Effector CD8-positive, alpha-beta T cell (primary cell): Measurements from ENCODE around the gene GRPEL1.
"Not testable (repeated sequence)": the region's sequence is repeated elsewhere in the genome, so short reads cannot be mapped to it uniquely, and the experiment has no call there.

Source experiments
- DNase-seq: peaks from one replicate; lab custom pipeline; 2025; lab: John Stamatoyannopoulos, UW
- total RNA-seq, 4 experiments: gene quantifications; one replicate each; lab custom pipeline; 2026; lab: John Stamatoyannopoulos, UW

The GRPEL1 gene
- 43.0 to 77.5 (median 50.6) reads per million in 4 experiments for total RNA-seq

DNA sequence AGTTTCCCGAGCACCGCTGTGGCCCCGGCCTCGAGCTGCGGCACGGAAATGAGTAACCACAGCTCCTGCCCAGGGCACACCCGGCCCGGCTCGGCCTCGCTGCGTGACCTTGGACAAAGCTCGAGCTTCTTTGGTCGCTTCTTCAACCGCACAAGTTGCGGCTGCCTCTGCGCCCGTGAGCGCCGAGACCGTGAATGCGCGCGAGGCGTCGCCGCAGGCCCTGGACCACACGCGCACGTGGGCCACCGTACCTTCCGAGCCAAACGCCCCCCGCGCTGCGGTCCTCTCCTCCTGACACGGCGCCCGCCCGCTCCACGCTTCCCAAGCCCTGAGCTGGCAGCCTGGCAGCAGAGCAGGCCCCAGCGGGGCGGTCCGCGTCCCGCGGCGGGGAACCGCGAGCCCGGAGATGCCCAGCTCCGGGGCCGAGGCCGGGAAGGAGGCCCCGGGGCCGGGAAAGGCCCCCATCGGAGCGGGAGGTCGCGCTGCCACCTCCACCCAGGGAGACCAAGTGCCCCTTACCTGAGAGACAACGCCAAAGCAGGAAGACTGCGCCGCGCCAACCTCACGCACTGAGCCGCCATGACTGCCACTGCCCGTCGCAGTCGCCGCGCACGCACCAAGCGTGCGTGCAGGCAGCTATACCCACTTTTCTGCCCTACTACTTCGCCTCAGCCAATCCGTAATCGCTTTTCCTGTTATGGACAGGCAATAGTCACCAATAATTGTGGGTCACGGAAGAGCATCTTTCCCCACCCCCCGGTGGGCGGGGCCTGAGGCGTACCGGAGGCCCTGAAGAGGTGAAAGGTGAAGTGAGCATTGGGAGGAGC, at the start of gene GRPEL1:
Gene GRPEL1, minus strand, starts transcription at position 613 of the 827 bp plus-strand sequence. Its CDS starts 32 bp downstream, at position 581.
- DNase-seq, result peak; percentile 100

DNA sequence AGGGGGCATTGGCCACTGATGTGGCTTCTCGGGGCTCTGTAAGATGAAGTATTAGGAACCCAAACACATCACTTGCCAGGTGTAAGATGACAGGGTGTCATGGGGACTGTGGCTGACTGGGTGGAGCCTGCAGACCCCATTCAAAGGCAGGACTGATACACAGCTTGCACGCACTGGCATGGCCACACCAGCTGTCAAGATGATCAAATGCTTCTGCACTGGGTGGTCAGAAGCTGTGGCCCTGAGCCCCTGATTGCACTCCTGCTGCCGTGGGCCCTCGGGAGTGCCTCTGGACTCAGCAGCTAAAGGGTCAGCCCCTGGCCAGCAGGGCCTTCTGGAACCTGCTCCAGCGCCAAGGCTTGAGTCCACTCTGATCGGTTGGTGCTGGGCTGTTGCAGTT, 48.8 kb upstream of the GRPEL1 start:
- no peak for DNase-seq

DNA sequence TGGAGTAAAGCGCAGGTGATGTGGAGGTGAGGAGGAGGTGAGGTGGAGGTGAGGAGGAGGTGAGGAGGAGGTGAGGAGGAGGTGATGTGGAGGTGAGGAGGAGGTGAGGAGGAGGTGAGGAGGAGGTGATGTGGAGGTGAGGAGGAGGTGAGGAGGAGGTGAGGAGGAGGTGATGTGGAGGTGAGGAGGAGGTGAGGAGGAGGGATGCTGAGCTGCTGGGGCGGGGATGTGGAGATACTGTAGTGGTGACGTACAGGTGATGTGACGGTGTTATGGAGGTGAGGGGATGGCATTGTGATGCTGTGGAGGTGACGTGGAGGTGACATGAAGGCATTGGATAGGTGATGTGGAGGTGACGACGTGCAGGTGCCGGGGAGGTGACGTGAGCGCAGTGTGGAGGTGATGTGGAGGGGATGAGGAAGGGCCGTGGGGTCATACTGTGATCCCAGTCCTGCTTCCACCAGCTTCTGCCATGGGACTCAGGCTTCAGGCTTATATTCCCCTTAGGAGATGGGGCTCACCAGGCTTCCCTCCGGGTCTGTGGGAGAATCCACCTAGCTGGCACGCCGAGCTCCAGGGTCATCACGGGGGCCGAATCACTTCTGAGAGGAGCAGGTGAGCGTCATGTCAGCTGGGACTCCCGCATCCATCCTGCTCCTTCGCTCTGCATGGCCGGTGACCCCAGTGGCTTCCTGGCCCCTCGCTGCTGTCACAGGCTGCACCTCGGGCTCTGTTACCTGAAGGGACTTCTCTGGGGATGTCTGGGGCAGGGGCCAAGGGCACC, 47.9 kb upstream of the GRPEL1 start:
- no peak for DNase-seq

DNA sequence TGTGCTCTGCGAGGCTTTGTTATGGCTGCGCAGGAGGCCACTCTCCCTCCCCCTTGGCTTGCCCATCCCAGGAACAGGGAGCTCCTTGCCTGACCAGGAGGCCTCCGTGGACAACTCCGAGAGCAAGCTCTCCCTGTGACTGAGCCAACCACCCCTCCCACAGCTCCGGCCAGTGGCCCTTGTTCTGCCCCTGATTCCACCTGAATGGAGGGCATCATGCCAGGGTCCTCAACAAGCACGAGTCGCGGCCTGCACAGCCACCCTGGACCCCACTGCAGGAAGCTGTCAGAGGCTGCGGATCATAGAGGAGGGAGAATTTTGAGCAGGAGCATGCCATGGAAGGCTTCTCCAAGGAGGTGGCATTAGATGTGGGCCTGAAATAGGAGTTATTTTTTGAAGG, 44.8 kb upstream of the GRPEL1 start:
- no peak for DNase-seq

DNA sequence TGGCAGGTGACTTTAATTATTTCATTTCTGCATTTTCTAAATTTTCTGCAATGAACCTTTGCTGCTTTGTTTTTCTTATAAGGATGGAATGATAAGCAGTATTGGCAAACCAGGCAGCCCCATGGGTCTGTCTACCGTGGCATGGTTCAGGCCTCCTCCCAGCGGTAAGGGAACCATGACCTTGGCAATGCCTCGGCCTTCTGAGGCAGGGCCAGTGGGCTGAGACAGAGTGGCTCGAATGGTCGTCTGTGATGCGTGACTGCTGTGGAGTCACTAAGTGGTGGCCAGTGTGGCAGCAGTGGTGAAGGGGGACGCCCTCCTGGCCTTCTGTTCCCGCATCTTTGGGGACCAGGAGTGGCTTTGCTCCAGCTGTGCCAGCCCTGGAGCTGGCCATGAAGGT, 43.6 kb upstream of the GRPEL1 start:
- DNase-seq, result no peak

DNA sequence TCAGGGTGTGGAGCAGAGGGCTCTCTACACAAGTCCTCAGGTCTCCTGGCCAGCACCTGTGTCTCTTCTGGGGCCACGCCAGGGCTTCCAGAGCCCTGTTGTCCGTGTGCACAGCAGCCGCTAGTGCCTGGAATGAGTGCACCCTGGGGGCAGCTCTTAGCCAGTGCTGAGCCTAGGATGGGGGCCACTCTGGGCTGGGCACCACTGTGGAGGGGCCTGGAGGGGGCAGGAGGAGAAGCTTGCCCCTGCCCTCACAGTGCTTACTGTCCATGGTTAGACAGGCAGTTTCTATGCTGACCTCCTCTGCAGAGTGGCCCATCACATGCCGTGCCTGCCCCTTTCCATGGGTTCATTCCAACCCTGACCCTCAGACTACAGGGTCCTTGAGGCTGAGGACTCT, 42.7 kb upstream of the GRPEL1 start:
- no peak for DNase-seq

DNA sequence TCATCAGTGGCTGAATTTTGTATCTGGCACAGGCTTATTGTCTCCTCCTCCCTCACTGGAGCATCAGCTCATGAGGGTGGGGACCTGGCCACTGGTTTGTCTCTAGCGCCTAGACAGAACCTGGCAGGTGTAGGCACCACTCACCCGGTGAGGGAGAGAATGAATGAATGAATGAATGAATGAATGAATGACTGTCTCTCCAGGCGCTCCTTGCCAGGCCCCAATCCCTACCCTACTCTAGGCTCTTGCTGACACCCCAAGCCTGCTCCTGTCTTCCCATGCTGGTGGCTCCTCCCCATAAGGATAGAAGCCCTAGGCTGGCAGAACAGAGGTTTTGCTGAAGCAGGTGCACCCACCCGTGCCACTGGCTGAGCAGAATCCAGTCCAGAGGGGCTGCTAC, 41.3 kb upstream of the GRPEL1 start:
- DNase-seq, result no peak

DNA sequence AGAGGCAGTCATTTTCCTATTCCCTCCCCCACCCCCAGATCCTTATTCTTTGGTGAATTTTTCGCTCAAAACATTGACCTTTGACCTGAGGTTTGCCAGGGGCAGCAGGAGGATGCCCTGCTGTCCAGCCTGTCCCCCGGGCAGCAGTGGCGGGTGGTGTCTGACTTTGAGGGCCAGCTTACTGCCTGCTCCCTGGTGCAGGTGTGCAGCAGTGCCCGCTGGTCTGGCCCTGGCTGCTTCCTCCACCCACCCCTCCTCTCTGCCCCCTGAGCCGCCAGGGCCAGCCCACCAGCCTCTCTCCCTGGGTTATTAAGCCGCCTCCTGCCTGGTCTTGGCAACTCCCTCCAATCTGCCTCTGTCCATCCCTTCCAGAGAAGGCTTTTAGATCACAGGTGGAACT, 40.8 kb upstream of the GRPEL1 start:
- DNase-seq, result no peak

DNA sequence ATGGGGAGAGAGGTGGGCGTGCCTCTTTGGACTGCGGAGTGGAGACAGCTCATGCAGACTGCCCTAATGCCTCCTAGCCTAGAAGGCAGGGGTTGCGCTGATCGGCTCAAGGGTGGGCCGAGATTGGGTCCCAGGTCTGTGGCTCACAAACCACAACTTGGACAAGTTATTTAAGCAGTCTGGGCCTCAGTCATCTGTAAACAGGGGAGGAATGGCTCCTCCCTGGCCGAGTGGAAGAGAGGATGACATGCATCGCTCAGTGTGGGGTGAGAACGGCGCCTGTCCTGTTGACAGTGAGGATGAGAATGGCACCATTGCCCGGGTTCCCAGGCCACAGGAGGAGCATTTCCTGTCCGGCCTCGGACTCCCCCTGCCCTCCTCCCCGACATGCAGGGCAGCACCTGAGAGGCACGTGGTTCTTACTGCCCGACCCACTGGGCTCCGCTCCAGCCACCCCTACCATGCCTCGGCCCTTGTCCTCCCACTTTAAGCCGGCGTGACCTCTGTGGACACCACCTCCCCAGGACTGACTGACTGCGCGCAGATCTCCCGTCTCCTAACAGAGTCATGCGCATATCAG, 40.3 kb upstream of the GRPEL1 start:
- no peak for DNase-seq

DNA sequence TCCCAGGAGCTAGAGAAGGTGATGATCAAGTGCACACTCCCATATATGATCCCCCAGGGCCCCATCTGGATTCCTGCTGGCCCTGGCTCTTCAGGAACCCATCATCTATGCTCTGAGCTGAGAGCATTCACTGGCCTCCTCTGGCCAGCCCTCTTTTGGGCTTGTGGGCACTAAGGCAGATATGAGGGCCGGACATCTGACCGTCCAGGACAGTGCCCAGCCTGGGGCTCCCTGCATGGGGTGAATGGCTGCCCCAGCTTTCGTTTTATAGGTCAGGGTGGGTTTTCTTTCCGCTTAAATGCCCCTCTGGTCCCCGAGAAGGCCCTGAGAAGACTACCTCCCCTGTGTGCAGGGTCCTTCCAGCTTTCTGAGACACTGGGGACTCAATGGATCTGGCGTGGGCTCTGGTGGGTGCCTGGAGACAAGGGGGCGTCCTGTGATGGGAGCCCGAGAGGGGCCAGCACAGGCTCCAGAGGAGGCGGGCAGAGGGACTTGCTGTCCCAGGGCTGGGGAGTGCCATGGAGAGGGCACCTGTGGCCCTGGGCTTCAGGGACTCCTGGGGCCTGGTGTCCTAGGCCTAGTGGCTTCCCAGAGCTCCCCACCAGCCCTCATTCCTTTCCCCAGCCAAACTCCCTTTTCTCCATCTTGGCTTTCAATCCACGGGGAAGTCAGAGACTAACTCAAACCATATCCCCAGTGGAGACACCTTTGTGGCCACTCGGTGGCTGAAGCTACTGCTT, 39.5 kb upstream of the GRPEL1 start:
- DNase-seq, result no peak

DNA sequence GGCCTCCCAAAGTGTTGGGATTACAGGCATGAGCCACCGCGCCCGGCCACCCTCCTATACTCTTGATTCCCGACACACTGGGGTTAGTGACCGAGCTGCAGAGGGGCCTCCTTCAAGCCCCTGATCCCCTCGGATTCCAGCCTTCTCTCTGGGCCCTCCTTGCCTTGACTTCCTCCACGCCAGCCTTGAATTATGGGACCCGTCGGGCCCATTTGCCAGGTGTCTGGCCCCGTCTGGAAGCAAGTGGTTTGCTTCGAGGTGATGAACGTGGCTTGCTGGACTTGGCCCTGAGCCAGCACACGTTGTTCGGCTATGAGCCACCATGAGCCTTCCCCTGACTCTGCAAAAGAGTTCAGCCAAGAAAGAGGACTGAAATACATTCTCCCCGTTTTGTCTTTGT, 37.4 kb upstream of the GRPEL1 start:
- DNase-seq, result no peak

DNA sequence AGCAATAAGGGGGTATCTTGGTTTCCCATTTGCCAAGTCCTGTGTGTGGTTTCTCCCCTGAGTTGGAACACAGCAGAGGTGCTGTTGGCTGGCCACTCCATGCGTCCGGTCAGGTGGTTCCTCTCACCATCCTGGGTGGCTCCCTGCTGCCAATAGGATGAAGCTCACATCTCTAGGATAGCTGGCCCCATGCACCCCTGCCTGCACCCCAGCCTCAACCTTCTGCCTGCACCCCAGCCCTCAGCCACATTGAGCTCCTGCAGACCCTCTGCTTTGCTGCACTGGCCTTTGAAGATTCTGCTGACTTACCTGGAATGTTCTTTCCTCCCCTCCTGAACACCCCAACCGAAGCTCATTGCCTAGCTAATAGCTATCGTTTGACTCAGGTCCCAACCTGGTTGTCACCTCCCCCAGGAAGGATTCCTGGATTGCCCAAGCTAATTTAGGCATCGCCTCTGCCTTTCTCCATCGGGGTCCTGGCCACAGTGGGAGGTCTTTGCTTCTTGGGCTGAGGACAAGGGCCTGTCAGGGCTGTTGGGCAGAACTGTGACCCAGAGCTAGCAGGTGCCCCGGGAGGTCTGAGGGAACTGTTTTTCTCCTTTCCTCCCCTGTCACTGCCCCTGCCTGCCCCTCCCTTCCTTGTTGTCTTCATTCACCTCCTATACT, 36.6 kb upstream of the GRPEL1 start:
- no peak for DNase-seq

DNA sequence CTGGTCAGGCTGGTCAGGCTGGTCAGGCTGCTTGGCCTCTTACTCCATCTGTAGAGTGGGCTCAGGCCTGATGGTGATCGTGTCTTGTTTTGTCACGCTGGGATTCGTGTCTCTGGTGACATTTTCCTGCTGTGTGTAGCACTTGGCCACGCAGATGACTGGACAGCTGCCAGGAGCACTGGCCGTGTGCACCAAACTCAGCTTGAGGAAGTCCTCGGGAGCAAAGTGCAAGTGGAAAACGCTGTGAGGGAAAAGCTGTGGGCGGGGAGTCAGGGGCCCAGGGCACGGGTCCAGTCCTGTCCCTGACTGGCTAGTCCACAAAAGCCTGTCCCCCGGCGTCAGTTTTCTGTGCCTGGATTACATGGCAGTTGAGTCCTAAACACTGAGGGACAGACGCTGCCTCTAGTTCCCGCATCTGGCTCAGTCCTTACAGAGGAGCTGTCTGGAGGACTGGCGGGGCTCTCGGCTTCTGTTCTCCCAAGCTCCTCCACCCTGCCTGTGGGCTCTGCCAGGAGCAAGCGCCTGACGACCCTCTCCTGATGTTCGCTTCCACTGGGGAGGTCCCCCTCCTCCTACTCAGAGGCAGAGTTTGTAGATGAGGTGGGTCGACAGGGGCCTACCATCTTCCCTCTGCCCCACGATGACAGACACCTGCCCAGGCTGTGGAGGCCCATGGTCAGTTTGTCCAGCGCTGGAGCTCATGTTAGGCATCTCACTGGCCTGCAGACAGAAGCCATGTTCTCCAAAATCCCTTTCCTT, 35.9 kb upstream of the GRPEL1 start:
- DNase-seq, result peak; percentile 27

DNA sequence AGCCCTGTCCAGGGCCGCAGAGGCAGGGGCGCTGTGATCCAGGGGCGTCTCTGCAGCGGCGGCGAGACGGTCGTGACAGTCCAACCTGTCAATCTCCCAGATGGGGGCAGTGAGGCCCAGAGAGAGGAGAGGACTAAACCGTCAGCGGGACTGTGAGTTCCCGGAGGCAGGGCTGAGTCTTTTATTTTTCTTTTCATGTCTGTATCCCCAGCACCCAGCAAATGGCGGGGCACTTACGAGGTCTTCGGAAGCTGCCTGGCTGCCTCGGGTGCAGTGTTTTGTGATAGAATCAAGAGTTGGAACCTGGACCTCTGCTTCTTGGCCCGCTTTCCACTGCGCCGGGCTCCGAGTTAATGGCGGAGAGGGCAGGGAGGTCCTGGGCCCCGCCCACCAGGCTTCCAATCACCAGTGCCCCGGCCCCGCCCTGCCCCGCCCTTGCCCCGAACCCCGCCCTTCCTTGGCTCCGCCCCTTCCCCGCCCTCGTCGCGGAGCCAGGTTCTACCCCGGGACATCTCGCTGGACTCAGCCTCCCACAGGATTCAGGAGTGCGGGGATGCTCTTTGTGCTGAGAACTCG, 35.3 kb upstream of the GRPEL1 start:
- DNase-seq, result peak; percentile 64

DNA sequence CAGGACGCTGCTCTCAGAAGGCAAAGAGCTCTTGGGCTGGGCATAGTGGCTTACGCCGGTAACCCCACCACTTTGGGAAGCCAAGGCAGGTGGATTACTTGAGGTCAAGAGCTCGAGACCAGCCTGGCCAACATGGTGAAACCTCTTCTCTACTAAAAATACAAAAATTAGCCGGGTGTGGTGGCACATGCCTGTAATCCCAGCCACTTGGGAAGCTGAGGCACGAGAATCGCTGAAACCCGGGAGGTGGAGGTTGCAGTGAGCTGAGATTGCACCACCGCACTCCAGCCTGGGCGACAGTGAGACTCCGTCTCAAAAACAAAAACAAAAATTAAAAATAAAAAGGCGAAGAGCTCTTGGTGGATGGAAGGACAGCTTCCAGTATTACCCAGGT, 34.6 kb upstream of the GRPEL1 start:
- DNase-seq, result not testable (repeated sequence)

DNA sequence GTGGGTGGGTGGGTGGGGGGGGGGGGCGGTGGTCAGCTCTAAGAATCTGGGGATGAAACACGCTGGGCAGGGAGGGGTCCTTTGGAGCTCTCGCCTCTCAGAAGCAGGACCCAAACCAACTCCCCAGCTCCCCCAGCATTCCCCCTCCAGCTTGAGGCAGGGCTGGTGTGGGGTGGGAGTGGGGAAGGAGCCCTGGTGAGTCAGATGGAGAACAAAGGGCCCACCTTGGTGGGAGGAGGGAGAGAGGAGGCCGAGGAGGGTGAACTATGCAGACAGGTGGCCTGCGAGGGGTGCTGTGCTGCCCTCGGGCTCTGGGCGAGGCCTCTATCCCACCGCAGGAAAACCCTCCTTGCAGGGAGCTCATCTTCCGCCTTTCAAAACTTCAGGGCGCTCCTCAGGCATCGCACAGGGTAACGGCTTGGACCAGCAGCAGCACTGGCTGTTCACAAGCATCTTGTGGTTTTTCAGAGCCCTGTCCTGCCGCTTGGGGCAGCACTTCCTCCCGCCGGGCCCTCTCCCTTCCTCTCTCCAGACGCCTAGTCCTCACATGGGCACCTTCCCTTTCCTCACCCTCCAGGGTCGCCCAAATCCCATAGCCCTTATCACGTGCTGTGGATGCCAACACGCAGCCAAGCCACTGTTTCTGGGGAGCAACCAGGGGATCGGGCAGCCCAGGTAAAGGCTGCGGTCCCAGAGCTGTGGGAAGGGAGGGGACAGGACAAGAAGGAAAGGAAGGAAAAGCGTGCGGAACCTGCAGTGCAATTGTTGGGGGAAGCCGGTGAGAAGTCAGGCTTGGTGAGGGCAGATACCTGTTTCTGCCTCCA, 34.0 kb upstream of the GRPEL1 start:
- peak; percentile 8 for DNase-seq

DNA sequence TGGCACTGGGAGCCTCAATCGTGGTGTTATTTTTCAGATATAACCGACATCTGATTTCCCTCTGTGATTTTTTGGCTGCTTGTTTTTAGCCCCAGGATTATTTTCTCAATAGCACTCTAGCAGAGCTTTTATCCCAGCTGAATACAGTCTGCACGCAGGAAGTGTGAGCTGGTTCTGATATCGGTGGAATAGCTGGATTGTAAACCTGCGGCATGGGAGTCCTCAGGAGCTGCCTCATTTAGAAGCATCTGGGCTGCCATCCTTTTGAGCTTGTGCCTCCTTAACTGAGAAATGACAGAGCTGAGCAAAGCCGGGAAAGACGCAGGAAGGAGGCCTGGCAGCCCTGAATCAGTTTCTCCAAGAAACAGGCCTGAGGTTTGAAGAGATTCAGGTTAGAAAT, 28.4 kb upstream of the GRPEL1 start:
- no peak for DNase-seq

DNA sequence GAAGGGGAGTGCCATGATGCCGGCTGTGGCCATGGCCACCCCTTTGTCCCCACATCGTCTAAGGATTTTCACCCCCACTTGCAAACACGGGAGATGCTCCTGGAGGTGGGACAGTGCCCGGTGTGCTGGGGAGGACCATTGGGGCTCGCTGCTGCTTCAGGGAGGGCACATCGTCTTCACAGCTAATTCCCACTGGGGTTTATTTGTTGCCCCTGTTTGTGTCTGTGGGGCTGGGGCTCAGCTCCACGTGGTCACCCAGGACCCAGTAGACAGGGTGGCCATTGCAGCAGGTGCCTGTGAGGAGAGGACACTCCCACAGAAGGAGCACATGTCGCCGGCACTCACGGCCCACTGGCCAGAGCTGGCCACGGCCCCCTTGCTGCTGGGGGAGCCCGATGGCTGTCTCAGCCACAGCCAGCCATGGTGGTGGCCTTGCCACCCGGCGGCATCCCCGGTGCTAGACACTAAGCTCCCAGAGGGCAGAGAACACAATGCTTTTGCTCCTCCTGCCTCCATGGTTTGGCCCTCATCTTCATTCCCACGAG, 27.8 kb upstream of the GRPEL1 start:
- DNase-seq, result no peak

DNA sequence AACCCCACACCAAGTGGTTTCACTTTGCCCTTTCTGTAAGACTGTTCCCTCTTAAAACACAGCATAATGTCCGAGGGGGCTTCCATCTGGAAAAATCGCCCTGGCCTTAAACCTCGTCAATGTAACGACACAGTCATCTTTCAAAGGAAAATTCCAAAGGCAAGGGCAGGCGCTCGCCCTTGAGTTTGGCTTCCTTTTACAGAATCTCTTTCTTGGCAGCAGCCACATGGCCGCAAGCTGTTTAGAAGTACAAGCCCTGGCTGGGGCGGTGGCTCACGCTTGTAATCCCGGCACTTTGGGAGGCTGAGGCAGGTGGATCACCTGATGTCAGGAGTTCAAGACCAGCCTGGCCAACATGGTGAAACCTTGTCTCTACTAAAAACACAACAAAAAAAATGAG, 27.1 kb upstream of the GRPEL1 start:
- no peak for DNase-seq
